ENCODE measurements around the gene MAST3. TPM values are rescaled to one million over a fixed set of nuclear protein-coding genes. Genes with fewer than 3 reads are reported as not detected.

Gene MAST3
- total and polyA plus RNA-seq, 4 donors, result 4.3 to 10.6 (median 6.7) TPM

- no peak for TF ChIP-seq FOXA1 (IDR thresholded peaks at IDR 0.05)
- TF ChIP-seq SP1 (IDR thresholded peaks at IDR 0.05), result no peak
- no peak for TF ChIP-seq REST (IDR thresholded peaks at IDR 0.05)
- no peak for TF ChIP-seq RXRA (IDR thresholded peaks at IDR 0.05)
- TF ChIP-seq JUND (IDR thresholded peaks at IDR 0.05), result no peak
- no peak for TF ChIP-seq EGR1 (IDR thresholded peaks at IDR 0.05; ENCODE audit: low read depth in 2 of 2)
- no peak for TF ChIP-seq RAD21 (IDR thresholded peaks at IDR 0.05)
- no peak for TF ChIP-seq YY1 (IDR thresholded peaks at IDR 0.05)
- no peak for TF ChIP-seq GABPA (IDR thresholded peaks at IDR 0.05 in 1 of 2, conservative IDR thresholded peaks at IDR 0.05 in 1 of 2)
- no peak for TF ChIP-seq FOXA2 (IDR thresholded peaks at IDR 0.05)
- TF ChIP-seq HNF4A (conservative IDR thresholded peaks at IDR 0.05), result no peak
- TF ChIP-seq TAF1 (conservative IDR thresholded peaks at IDR 0.05), result no peak
- TF ChIP-seq ATF3 (IDR thresholded peaks at IDR 0.05), result no peak
- TF ChIP-seq CTCF (IDR thresholded peaks at IDR 0.05; ENCODE audit: low read depth, low read length, missing input control), result no peak
- TF ChIP-seq HNF4G (IDR thresholded peaks at IDR 0.05), result no peak
- TF ChIP-seq MAX (IDR thresholded peaks at IDR 0.05), result no peak
- no peak for TF ChIP-seq ZBTB33 (IDR thresholded peaks at IDR 0.05)
- H3K36me3 ChIP-seq (ENCODE audit: control insufficient read depth in 4 of 4, insufficient read depth in 3 of 4, low read depth in 1 of 4, low read length in 3 of 4), result peaks cover 0 to 3% (median 3%) of the 10 kb centered on the region in 4 donors
- H3K4me1 ChIP-seq (ENCODE audit: control insufficient read depth in 4 of 4, insufficient read depth in 4 of 4, low read length in 3 of 4), result peaks cover 11 to 58% (median 40%) of the 10 kb centered on the region in 4 donors
- WGBS, result 96% methylated on average over 4 of the region's 4 CpGs
- no peak overlapping the region for H3K27ac ChIP-seq (ENCODE audit: low read depth in 1 of 2, low read length in 2 of 2)
- no peaks in the 10 kb centered on the region for H3K27me3 ChIP-seq (ENCODE audit: control insufficient read depth in 4 of 4, insufficient read depth in 4 of 4, low read length in 3 of 4)
- H3K4me3 ChIP-seq (ENCODE audit: low read depth in 1 of 3, low read length in 3 of 3), result no peak overlapping the region
- H3K9ac ChIP-seq (ENCODE audit: low read depth in 1 of 2, low read length in 2 of 2), result no peak overlapping the region
- DNase-seq (ENCODE audit: low spot score), result no peak
- H3K9me3 ChIP-seq (ENCODE audit: control insufficient read depth in 4 of 4, low read length in 3 of 4), result no peaks in the 10 kb centered on the region
Measured at GRCh38 chr19:18114483-18114882, 16.9 kb downstream of the MAST3 start.

GRCh38 chr19:18117364-18117691 lies 19.8 kb downstream of the MAST3 start:
- Histone ChIP-seq H3K9me3 (ENCODE audit: control insufficient read depth in 4 of 4, low read length in 3 of 4) (no peaks in the 10 kb centered on the region), H3K36me3 (ENCODE audit: control insufficient read depth in 4 of 4, insufficient read depth in 3 of 4, low read depth in 1 of 4, low read length in 3 of 4) (peaks cover 2 to 7% (median 3%) of the 10 kb centered on the region in 4 donors), H3K9ac (ENCODE audit: low read depth in 1 of 2, low read length in 2 of 2) (no peak overlapping the region), H3K4me1 (ENCODE audit: control insufficient read depth in 4 of 4, insufficient read depth in 4 of 4, low read length in 3 of 4) (peaks cover 5 to 44% (median 25%) of the 10 kb centered on the region in 4 donors), H3K4me3 (ENCODE audit: low read depth in 1 of 3, low read length in 3 of 3) (peak overlapping the region; percentile 18 to 73 (median 26)), H3K27ac (ENCODE audit: low read depth in 1 of 2, low read length in 2 of 2) (peak overlapping the region in 1 of 2 donors; percentile 34), H3K27me3 (ENCODE audit: control insufficient read depth in 4 of 4, insufficient read depth in 4 of 4, low read length in 3 of 4) (no peaks in the 10 kb centered on the region)
- 39% methylated on average over 11 of the region's 11 CpGs for WGBS
- no peak for DNase-seq (ENCODE audit: low spot score)
- no peak for TF ChIP-seq HNF4G (IDR thresholded peaks at IDR 0.05)

Data from liver (tissue), 9 donors.